ENCODE measurements around the gene ANO3.

The ANO3 gene

DNA sequence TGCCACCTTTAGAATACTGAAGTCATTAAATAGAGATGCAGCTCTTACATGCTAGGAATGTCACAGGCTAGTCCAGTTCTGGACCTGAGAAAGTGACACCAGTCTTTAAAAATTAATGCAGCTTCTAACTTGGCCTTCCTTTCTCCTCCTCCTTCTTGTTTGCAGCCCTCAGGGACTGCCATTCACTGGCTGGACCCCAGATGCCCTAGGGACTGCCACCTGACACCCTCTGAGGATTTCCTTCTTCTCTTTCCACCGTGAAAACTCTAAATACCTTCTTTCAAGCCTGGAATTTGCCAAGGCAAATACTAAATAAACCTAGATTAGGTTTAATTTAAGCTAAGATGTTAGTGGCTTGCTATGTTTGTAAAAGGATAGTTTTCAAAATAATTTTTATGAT lies 161.7 kb downstream of the ANO3 start:
- H3K79me2 ChIP-seq (ENCODE audit: control insufficient read depth, low read length): no peaks in the 10 kb centered on the region
- TF ChIP-seq EZH2phosphoT487 (IDR thresholded peaks at IDR 0.05; ENCODE audit: borderline replicate concordance, low read length): no peak
- TF ChIP-seq, protein P1, sequence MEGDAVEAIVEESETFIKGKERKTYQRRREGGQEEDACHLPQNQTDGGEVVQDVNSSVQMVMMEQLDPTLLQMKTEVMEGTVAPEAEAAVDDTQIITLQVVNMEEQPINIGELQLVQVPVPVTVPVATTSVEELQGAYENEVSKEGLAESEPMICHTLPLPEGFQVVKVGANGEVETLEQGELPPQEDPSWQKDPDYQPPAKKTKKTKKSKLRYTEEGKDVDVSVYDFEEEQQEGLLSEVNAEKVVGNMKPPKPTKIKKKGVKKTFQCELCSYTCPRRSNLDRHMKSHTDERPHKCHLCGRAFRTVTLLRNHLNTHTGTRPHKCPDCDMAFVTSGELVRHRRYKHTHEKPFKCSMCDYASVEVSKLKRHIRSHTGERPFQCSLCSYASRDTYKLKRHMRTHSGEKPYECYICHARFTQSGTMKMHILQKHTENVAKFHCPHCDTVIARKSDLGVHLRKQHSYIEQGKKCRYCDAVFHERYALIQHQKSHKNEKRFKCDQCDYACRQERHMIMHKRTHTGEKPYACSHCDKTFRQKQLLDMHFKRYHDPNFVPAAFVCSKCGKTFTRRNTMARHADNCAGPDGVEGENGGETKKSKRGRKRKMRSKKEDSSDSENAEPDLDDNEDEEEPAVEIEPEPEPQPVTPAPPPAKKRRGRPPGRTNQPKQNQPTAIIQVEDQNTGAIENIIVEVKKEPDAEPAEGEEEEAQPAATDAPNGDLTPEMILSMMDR (IDR thresholded peaks at IDR 0.05; ENCODE audit: low read depth, low read length, poor library complexity, severe bottlenecking): no peak
- H3K4me2 ChIP-seq (ENCODE audit: low read length): no peak overlapping the region
- H3K4me3 ChIP-seq (ENCODE audit: low read length): no peak overlapping the region
- no peaks in the 10 kb centered on the region for H3F3A ChIP-seq (ENCODE audit: control insufficient read depth, insufficient read depth)
- no peaks in the 10 kb centered on the region for H3K9me2 ChIP-seq (replicated peaks; ENCODE audit: control insufficient read depth, low read length)
- H4K20me1 ChIP-seq (ENCODE audit: control insufficient read depth, insufficient read depth, low read depth, low read length): no peaks in the 10 kb centered on the region
- no peaks in the 10 kb centered on the region for H3K4me1 ChIP-seq (ENCODE audit: control insufficient read depth, low read length)
- no peaks in the 10 kb centered on the region for H3K27me3 ChIP-seq (ENCODE audit: control insufficient read depth, low read length)
- no peak overlapping the region for H3K27ac ChIP-seq (ENCODE audit: low read depth, low read length)
- H3K9me3 ChIP-seq (ENCODE audit: control insufficient read depth, insufficient read depth, low read length): no peaks in the 10 kb centered on the region; the same call in 1 of the 2 replicates
- no peaks in the 10 kb centered on the region for H3K36me3 ChIP-seq (ENCODE audit: control insufficient read depth, low read length)

DNA sequence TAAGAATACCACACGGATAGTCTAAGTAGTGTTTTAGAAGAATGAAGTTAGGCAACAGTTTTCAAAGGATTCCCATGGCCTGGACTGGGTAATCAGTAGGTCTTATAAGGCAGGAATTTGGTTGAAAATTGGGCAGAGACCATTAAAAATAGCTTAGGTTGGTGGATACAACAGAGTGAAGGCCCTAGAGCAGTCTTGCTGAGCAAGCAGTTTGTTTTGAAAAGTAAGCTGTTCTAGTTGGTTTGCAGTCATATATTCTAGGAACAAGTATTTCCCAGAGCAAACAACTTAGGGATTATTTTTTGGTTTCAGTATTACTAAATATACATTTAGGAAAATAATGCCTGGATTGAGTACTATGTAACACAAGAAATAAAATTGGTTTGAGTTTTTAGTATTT lies 175.3 kb downstream of the ANO3 start:
- TF ChIP-seq EZH2phosphoT487 (IDR thresholded peaks at IDR 0.05; ENCODE audit: borderline replicate concordance, low read length): no peak
- Histone ChIP-seq H4K20me1 (ENCODE audit: control insufficient read depth, insufficient read depth, low read depth, low read length) (no peaks in the 10 kb centered on the region), H3K36me3 (ENCODE audit: control insufficient read depth, low read length) (no peaks in the 10 kb centered on the region), H3K9me3 (ENCODE audit: control insufficient read depth, insufficient read depth, low read length) (no peaks in the 10 kb centered on the region), H3K4me2 (ENCODE audit: low read length) (no peak overlapping the region), H3K27me3 (ENCODE audit: control insufficient read depth, low read length) (no peaks in the 10 kb centered on the region), H3F3A (ENCODE audit: control insufficient read depth, insufficient read depth) (no peaks in the 10 kb centered on the region), H3K79me2 (ENCODE audit: control insufficient read depth, low read length) (no peaks in the 10 kb centered on the region), H3K27ac (ENCODE audit: low read depth, low read length) (no peak overlapping the region), H3K4me3 (ENCODE audit: low read length) (no peak overlapping the region), H3K4me1 (ENCODE audit: control insufficient read depth, low read length) (no peaks in the 10 kb centered on the region), H3K9me2 (replicated peaks; ENCODE audit: control insufficient read depth, low read length) (no peaks in the 10 kb centered on the region)

DNA sequence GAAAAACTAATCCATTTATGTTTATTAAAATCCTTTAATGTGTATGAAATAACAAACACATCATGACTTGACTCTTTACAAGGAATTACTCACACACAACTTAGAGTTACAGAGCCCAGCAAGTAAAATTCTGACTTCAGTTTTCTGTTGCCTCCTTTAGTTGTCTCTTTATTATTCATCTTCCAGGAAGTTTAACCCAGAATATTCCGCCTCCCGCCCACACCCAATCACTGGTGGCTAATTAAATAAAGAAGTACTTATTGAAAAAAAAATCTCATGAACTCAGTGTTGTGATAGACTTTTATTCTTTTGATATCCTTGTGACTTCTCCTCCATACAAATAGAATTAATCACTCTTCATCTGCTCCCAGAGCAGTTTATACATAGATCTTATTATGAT lies 178.2 kb downstream of the ANO3 start:
- Histone ChIP-seq H3K27me3 (ENCODE audit: control insufficient read depth, low read length) (no peaks in the 10 kb centered on the region), H3K9me2 (replicated peaks; ENCODE audit: control insufficient read depth, low read length) (no peaks in the 10 kb centered on the region), H3K9me3 (ENCODE audit: control insufficient read depth, insufficient read depth, low read length) (no peaks in the 10 kb centered on the region), H3K4me2 (ENCODE audit: low read length) (no peak overlapping the region), H3K4me1 (ENCODE audit: control insufficient read depth, low read length) (no peaks in the 10 kb centered on the region), H3F3A (ENCODE audit: control insufficient read depth, insufficient read depth) (no peaks in the 10 kb centered on the region), H4K20me1 (ENCODE audit: control insufficient read depth, insufficient read depth, low read depth, low read length) (no peaks in the 10 kb centered on the region), H3K4me3 (ENCODE audit: low read length) (no peak overlapping the region), H3K27ac (ENCODE audit: low read depth, low read length) (no peak overlapping the region), H3K79me2 (ENCODE audit: control insufficient read depth, low read length) (no peaks in the 10 kb centered on the region), H3K36me3 (ENCODE audit: control insufficient read depth, low read length) (no peaks in the 10 kb centered on the region)
- no peak for TF ChIP-seq EZH2phosphoT487 (IDR thresholded peaks at IDR 0.05; ENCODE audit: borderline replicate concordance, low read length)
- TF ChIP-seq, protein P1 (IDR thresholded peaks at IDR 0.05; ENCODE audit: low read depth, low read length, poor library complexity, severe bottlenecking): no peak

DNA sequence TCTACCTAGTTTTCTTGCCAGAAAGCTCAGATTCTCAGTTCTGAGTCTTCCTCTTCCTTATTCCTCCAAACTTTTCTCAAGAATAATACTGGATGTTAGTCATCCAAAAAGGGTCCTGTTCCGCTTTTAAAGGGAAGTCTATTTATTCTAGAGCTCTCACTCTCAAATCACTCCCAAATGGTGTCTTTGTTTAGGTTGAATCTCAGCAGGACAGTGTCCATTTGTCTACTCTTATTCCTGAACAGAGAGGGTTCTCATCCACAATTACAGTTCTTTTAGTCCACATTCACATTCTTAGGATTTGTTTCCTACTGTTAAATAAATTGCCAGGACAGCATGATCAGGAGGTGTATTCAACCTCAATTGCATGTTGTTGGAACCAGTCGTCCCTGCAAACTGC lies 178.8 kb downstream of the ANO3 start:
- no peaks in the 10 kb centered on the region for H3K9me3 ChIP-seq (ENCODE audit: control insufficient read depth, insufficient read depth, low read length)
- H3K27me3 ChIP-seq (ENCODE audit: control insufficient read depth, low read length): no peaks in the 10 kb centered on the region
- H3F3A ChIP-seq (ENCODE audit: control insufficient read depth, insufficient read depth): no peaks in the 10 kb centered on the region
- H3K36me3 ChIP-seq (ENCODE audit: control insufficient read depth, low read length): no peaks in the 10 kb centered on the region
- no peaks in the 10 kb centered on the region for H3K4me1 ChIP-seq (ENCODE audit: control insufficient read depth, low read length)
- H3K9me2 ChIP-seq (replicated peaks; ENCODE audit: control insufficient read depth, low read length): no peaks in the 10 kb centered on the region
- no peak overlapping the region for H3K4me2 ChIP-seq (ENCODE audit: low read length)
- no peak overlapping the region for H3K27ac ChIP-seq (ENCODE audit: low read depth, low read length)
- no peak for TF ChIP-seq EZH2phosphoT487 (IDR thresholded peaks at IDR 0.05; ENCODE audit: borderline replicate concordance, low read length)
- TF ChIP-seq, protein P1 (IDR thresholded peaks at IDR 0.05; ENCODE audit: low read depth, low read length, poor library complexity, severe bottlenecking): no peak
- no peaks in the 10 kb centered on the region for H3K79me2 ChIP-seq (ENCODE audit: control insufficient read depth, low read length)
- no peaks in the 10 kb centered on the region for H4K20me1 ChIP-seq (ENCODE audit: control insufficient read depth, insufficient read depth, low read depth, low read length)
- no peak overlapping the region for H3K4me3 ChIP-seq (ENCODE audit: low read length)
